Cortex of kidney (tissue), 1 donor: ENCODE measurements around the gene HS3ST5.
"Not testable (repeated sequence)": the region's sequence is repeated elsewhere in the genome, so short reads cannot be mapped to it uniquely, and the experiment has no call there.

Experiments used
- DNase-seq: peaks from one replicate; lab custom pipeline; 2025; lab: John Stamatoyannopoulos, UW

HS3ST5 gene

DNA sequence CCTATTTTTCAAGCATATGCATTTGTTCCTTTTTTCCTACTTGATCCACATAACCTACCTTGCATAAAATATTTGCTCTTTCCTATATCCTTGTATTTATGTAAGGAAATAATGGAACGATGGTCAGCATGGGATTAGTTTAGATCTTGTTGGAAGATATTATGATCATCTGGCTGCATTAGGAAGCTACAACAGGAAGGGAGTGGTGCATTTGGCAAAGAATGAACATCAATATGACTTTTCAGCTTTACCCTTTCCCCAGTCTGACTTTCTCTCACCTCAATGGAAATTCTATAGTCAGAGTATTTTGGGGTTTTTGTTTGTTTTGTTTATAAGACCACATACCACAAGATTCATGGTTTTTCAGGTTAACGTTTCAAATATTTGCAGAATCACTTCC, 66.0 kb downstream of the HS3ST5 start:
- DNase-seq: no peak

- DNase-seq: no peak
These were observed 68.0 kb downstream of the HS3ST5 start for GRCh38 chr6:114274836-114275235.

DNA sequence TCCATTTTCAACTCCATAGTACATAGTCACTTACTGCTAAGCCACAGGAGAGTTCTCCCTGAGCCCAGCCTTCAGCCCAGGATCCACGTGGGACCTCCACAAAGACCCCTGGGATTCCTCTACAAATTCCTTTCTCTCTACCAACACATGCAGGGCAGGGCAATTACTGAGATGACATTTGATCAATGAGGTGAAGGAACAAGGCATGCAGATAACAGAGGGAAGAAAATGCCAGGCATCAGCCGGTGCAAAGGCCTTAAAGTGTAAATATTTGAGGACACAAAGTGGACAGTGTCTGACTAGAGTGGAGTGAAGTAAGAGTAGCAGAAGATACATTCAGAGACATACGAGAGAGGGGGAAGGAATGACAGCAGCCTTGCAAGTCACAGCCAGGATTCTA, 70.2 kb downstream of the HS3ST5 start:
- DNase-seq: no peak

DNA sequence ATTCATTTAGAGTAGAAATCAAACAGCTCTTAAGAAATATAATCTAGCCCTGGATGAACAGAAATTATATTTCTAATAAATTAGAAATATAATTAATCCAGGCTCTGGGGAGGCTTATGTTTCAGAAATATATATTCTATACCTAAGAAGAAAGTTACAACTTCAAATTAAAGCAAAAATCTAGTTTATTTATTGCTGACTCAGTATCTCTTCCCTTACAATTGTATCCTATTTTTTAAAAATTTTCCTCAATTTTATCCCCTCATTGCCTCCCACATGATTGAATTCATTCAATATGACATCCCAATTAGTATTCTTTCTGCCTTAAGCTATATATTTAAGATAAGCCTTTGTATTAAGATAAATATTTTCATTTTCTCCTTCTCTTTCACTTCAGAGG, 71.4 kb downstream of the HS3ST5 start:
- no peak for DNase-seq

DNA sequence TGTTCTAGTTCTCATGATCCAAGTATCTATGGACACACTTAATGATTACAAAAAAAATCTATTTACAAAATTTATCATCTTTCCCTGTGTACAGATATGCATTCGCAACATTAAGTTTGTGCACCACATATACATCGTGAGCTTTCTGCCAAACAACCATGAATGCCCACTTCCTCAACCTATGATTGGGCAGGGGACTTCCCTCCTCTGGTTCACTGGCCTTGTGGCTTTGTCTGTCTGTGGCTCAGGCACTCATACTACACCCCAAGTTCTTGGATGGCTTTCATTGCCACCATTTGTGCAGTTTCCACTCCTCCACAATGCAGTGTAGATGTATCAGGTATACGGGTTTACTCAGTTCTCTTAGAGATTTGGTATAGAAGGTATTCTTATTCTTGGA, 74.9 kb downstream of the HS3ST5 start:
- no peak for DNase-seq

DNA sequence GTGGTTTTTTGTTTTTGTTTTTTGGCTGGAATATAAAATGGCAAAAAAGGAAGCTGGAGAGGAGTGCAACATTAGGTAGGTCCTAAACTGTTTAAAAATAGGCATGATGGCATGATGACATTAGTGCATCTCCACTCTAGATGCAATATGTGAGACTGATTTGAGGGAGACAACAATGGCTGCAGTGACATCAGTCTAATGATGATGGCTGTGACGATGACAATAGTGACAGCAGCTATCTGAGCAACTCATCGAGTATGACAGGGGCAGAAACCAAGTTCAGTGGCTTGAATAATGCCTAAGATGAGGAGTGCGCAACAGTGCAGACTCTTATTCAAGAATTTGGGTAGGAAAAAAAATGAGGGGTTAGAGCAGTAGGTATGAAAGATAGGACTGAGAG, 82.0 kb downstream of the HS3ST5 start:
- no peak for DNase-seq

DNA sequence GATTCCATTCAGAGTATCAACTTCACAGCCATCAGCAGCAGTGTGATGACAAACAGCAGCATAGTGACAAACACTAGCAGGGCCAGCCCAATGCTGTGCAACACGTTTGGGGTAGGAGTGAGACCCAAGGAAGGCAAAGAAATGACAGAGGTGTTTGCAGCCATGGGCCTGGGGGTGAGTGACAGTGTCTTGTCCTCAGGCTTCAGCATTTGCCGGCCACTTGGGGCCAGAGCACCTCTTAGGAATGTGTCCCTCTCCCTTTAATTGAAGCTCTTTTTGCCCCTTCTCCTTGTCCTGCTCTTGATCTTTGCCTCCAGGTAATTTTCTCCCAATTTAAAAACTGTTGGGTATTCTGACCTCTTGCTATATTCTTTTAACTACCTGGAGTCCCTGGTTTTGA, 84.4 kb downstream of the HS3ST5 start:
- DNase-seq: no peak

- DNase-seq: no peak
These were observed 89.4 kb downstream of the HS3ST5 start for GRCh38 chr6:114253431-114253830.

DNA sequence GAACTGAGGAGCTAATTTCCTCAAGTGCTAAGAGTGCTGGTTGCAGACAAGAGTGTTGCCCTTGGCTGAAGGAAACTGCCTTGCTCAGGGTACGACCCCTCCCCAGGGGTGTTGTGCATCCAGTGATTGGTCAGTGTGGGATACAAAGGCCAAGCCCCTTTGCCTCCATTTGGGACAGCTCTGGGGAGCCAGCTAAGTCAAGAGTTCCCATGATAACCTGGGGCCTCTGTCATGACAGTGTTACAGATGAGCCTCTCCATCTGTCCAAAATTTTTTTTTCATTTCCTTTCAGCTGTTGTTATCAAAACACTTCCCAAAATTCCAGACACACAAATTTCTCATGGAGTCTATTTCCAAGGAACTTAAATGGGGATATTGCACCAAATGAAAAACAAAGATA, 93.3 kb downstream of the HS3ST5 start:
- no peak for DNase-seq

DNA sequence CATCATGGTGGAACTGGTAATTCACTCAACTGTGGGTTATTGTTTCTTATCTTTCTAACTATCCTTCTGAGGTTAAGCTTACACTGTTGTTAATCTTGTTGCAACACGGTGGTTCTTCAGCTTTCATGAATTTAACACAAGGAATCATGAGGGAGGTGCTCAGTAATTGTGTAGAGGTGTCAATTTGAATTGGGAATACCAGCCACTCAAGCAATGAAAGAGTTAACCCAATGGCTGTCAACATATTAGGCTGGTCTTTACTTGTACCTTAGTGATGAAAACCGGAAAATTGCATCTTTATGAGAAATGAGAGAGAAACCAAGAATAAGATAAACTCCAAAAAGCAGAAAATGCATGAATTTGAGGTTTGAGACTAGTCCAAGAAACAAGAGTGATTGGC, 95.7 kb downstream of the HS3ST5 start:
- no peak for DNase-seq

- DNase-seq: no peak
These were observed 102.0 kb downstream of the HS3ST5 start for GRCh38 chr6:114240796-114241195.

DNA sequence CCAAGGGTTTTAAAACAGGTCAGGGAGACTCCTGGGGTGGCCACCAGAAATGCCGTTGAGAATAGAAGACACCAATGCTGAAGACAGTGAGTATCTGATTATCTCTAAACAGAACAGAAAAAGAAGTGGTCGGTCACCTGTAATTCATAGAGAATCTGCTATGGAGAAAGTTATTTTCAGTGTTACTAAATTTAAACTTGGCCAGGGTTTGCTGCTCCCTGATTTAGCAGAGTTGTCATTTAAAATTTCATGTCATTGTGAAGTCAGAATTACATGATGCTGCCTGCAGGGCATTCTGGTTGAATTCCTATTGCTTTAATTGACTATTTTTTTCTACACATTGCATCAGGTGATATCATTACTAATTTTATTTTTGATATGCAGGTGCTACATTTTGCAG, 114.1 kb downstream of the HS3ST5 start:
- DNase-seq: no peak

DNA sequence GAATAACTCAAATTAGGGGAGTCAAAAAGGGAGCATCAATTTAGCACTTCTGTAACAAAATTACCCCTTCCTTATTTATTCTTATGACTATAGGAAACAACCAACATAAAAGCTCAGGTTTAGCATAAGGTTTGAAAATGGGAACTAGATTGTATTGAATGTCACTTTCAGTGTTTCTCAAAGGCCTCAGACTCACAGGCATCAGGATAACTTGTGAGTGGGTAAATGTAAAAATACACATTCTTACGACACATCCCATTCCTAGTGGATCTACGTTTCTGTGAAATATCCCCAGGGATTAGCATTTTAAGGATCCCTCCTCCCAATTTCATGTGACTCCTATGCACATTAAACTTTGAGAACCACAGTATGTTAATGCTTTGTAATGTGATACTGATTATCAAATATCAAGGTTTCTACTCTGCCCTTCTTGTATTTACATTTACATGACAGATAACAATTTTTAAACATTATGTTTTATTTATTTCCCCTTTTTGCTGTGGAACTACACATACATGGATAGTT, 114.8 kb downstream of the HS3ST5 start:
- no peak for DNase-seq

GRCh38 chr6:114220241-114220640, 122.6 kb downstream of the HS3ST5 start:
- no peak for DNase-seq

DNA sequence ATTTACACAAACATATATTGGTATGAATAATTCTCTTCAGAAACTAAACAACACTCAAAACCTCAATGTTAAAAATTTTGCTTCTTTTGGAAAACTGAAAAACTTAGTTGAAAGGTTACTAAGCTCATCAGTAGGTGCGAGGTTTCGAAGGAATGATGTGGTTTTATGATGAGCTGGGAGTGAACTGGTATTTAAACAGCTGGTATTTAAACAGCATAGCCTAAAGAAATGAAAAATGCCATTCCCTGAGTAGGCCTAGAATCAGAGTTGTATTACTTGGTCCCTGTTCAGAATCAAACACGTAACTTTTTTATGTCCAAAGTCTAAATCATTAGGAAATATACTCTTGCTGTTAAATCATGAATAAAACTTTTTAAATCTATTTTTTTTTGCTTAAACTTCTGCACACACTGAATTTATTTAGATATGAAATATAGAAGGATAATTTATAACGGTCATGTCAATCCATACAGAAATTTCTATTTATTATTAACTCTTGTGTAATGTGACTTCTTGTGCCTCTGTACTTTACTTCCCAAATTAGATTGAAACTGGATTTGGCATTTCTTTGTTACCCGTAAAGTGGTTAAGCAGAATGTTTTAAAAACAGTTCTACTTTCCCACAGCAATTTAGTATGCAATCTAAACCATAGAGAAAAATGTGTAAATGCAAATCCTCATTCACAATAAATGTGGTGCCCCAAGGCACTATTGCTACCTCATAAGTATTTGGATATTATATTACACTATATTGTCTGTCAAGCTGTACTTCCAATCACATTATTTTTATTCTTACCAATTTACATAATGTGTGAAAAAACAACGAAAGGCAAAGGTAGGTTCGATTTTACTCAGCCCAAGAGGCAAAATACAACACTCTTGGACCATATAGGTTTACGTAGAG, 124.1 kb downstream of the HS3ST5 start:
- DNase-seq: no peak

DNA sequence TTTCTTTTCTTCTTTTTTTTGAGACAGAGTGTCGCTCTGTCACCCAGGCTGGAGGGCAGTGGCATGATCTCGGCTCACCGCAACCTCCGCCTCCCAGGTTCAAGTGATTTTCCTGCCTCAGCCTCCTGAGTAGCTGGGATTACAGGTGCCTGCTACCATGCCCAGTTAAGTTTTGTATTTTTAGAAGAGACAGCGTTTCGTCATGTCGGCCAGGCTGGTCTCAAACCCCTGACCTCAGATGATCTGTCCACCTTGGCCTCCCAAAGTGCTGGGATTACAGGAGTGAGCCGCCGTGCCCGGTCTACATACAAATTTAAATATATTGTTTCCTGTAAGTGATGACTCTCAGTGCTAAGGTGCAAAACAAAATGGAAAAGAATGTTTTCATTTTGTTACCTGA, 124.8 kb downstream of the HS3ST5 start:
- not testable (repeated sequence) for DNase-seq

GRCh38 chr6:114216789-114217467, 125.9 kb downstream of the HS3ST5 start:
- DNase-seq: no peak

- DNase-seq: no peak
These were observed 132.4 kb downstream of the HS3ST5 start for GRCh38 chr6:114210467-114210866.

GRCh38 chr6:114203460-114203859, 139.4 kb downstream of the HS3ST5 start:
- no peak for DNase-seq

DNA sequence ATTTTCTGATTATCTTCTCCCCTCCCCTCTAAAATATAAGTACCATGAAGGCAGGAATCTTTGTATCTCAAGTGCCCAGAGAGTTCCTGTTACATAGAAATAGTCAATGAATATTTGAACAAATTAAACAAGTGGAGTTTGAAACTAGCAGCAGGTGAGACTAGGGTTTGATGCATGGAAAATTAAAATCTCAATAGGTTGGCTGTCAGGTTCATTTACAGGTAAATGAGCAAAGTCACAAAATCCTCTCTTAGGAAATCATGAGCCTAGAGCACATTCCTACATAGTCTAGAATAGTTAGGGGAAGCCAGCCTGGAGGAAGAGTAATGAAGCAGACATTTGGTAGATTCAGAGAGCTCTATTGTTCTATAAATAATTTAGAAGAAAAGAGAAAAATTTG, 140.4 kb downstream of the HS3ST5 start:
- DNase-seq: no peak

GRCh38 chr6:114200891-114201290, 141.9 kb downstream of the HS3ST5 start:
- no peak for DNase-seq

DNA sequence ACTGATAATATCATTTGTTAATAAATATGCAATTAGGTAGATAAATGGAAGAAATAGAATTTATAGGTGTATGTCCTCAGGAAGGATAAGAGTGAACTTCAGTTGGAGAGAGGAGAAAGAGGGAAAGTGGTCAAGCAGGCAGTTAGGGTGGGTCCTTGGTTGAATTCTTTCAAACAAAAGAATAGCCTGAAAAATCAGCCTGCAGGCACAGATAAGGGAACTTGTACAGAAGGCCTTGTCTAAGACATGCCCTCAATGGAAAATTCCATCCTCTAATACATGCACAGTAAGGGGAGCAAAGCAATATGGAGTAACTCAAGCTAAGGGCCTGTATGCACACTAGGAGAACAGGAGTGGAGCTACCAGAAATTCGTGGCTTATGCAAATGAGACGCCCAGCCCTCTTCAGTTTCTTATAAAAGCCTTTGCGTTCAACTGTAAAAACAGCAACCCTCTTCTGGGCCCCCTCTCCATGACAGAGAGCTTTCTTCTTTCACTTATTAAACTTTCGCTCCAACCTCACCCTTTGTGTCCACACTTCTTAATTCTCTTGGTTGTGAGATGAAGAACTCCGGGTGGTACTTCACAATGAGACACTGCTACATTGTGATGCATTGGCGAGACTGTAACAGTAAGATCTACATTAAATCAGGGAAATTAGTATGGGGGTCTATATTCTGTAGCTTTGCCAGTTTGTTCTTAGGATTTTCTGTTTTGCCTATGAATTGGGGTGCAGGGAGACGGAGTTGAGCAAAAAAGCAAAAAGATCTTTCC, 147.0 kb downstream of the HS3ST5 start:
- no peak for DNase-seq

- DNase-seq: no peak
These were observed 147.8 kb downstream of the HS3ST5 start for GRCh38 chr6:114195027-114195365.
